ENCODE results near the gene TMEM204.

Gene TMEM204

DNA sequence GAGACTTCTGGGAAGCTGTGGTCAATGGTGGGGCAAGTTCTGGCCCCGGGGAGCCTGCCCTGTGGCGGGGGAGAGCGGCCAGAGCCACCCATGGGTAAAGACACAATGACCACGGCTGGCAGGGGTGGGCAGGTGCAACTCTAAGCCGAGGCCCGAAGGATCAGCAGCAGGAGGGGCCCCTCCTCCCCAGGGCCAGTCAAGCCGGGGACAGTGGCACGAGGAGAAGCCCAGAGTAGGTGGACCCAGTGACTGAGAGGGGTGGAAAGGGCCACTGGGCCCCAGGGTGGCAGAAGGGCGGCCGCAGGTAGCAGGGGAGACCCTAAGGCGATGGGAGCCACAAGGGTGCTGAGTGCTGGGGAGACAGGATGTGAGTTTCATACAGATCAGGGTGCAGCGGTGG lies 17.7 kb downstream of the TMEM204 start:
- no peak overlapping the region for H3K4me3 Mint-ChIP-seq
- H3K4me1 Mint-ChIP-seq = peaks cover 68% of the 10 kb centered on the region
- no peaks in the 10 kb centered on the region for H3K27me3 Mint-ChIP-seq

DNA sequence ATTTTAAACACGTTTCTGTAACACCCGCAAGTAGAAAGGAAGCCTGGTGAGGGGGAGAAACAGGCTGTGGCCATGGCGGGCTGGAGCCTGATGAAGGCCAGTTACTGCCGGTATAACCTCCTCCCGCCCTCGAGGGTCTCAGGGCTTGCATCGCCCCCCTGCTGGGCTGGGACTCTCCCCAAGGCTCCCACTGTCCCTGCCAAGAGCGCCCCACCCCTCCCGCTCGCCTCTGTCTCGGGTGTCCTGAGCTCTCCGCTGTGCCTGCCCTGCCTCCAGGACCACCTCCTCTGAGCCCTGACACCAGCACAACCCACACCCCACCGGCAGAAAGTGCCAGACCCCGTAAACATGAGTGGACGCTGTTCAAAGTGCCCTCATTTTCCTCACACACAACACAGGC lies 18.7 kb downstream of the TMEM204 start:
- Mint-ChIP-seq H3K27me3 (no peaks in the 10 kb centered on the region), H3K27ac (peak overlapping the region in 1 of 2 donors; percentile 13), H3K4me1 (peaks cover 58% of the 10 kb centered on the region), H3K9me3 (no peaks in the 10 kb centered on the region), H3K4me3 (no peak overlapping the region)
- ATAC-seq = no peak
- DNase-seq = no peak

More for the DNA sequence above, 17.7 kb downstream of the TMEM204 start:
- H3K27ac Mint-ChIP-seq = peak overlapping the region in 1 of 2 donors; percentile 54
- DNase-seq (no peak), ATAC-seq (no peak)
- H3K9me3 Mint-ChIP-seq = no peaks in the 10 kb centered on the region

DNA sequence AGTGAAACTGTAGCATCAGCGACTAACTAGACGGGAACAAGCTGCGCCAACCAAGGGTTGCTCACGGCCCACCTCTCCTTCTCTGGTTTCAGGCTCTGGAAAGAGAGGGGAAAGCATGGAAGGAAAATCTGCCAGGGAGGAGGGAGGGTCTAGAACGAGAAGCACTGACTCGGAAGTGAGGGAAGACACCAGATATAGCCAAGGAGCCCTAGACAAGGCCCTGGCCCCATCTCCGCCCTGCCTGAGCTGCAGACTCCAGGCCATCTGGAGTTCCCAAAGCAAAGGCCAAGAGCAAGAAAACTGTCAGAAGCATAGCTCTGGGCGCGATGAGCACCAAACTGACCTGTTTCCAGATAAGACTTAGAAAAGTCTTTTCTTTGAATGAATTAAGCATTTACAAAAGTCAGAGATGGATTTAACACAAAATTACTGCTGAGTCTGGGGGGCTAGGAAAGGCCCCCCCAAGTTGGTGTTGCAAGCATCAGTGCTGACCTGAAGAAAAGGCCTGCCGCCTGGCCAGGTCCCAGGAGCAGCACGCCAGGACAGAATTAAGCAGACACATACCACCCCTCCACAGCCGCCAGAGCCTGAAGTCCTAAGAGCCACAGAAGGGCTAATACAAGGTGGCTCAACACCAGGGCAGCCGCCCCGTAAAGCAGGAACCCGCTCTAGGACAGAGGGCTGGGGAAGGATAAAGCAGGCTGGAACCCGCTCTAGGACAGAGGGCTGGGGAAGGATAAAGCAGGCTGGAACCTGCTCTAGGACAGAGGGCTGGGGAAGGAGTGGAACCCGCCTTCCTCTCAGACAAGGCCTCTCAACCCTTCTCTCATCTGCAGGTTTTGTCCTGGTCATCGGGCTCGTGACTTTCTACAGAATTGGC lies 20.7 kb downstream of the TMEM204 start:
- ATAC-seq = no peak
- Mint-ChIP-seq H3K27ac (peak overlapping the region; percentile 7 to 24), H3K27me3 (no peaks in the 10 kb centered on the region), H3K4me3 (no peak overlapping the region), H3K9me3 (no peaks in the 10 kb centered on the region), H3K4me1 (peaks cover 48% of the 10 kb centered on the region)
- no peak for DNase-seq

DNA sequence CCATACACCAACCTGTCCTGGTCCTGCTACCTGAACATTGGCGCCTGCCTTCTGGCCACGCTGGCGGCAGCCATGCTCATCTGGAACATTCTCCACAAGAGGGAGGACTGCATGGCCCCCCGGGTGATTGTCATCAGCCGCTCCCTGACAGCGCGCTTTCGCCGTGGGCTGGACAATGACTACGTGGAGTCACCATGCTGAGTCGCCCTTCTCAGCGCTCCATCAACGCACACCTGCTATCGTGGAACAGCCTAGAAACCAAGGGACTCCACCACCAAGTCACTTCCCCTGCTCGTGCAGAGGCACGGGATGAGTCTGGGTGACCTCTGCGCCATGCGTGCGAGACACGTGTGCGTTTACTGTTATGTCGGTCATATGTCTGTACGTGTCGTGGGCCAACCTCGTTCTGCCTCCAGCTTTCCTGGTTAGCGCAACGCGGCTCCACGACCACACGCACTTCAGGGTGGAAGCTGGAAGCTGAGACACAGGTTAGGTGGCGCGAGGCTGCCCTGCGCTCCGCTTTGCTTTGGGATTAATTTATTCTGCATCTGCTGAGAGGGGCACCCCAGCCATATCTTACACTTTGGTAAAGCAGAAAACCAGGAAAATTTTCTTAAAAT lies 21.5 kb downstream of the TMEM204 start:
- H3K4me1 Mint-ChIP-seq = peaks cover 51% of the 10 kb centered on the region

DNA sequence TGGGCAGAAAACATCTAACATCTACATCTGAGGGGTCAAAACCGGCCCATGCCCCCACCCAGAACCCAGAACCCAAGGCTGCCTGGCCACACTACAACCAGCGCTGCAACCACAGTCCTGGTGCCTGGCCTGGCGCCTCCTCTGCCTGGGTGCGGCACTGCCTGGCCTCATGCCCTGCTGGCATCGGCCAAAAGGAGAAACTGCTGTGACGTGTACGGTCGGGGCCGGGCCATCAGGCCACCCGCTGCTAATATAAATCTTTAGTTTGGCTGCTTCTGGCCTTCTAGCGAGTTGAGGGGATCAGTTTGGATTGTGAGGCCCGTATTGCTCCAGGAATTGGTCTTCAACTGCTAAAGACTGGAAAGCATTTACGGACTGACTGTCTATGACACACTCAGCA lies 22.8 kb downstream of the TMEM204 start:
- Mint-ChIP-seq H3K9me3 (no peaks in the 10 kb centered on the region), H3K27me3 (no peaks in the 10 kb centered on the region), H3K4me3 (no peak overlapping the region), H3K4me1 (peaks cover 51% of the 10 kb centered on the region), H3K27ac (no peak overlapping the region)
- ATAC-seq = no peak
- no peak for DNase-seq

More for the DNA sequence above, 21.5 kb downstream of the TMEM204 start:
- Mint-ChIP-seq H3K27me3 (no peaks in the 10 kb centered on the region), H3K27ac (no peak overlapping the region), H3K9me3 (no peaks in the 10 kb centered on the region), H3K4me3 (no peak overlapping the region)
- no peak for ATAC-seq
- DNase-seq = no peak

DNA sequence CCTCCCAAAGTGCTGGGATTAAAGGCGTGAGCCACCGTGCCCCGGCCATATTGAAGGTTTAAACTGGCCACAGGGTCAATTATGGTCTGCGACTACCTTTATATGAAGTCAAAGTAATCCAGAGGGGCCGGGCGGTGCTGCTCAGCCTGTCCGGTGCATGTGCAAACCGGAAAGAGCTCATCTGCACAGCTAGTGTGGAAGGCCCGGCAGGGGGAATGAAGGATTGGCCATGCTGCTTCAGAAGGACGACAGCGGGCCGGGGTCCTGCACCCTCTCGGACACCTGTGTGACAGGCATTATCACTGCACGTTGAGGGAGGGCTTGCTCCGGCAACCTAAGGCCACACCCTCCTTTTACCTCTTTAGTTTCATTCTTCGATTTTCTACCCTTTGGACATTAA lies 23.6 kb downstream of the TMEM204 start:
- no peak overlapping the region for H3K27ac Mint-ChIP-seq

GRCh38 chr16:1557576-1557975 lies 24.1 kb downstream of the TMEM204 start:
- peaks cover 48% of the 10 kb centered on the region for H3K4me1 Mint-ChIP-seq

More for the DNA sequence above, 23.6 kb downstream of the TMEM204 start:
- no peak overlapping the region for H3K4me3 Mint-ChIP-seq
- H3K4me1 Mint-ChIP-seq = peaks cover 53% of the 10 kb centered on the region
- DNase-seq (no peak), ATAC-seq (no peak)
- H3K9me3 Mint-ChIP-seq = no peaks in the 10 kb centered on the region
- H3K27me3 Mint-ChIP-seq = no peaks in the 10 kb centered on the region

GRCh38 chr16:1559446-1559975 lies 26.0 kb downstream of the TMEM204 start:
- ATAC-seq (peak; percentile 89), DNase-seq (no peak)
- Mint-ChIP-seq H3K27ac (peak overlapping the region; percentile 13 to 36), H3K4me1 (peaks cover 34% of the 10 kb centered on the region), H3K4me3 (peak overlapping the region in 1 of 2 donors; percentile 9), H3K27me3 (no peaks in the 10 kb centered on the region), H3K9me3 (no peaks in the 10 kb centered on the region)

More at GRCh38 chr16:1557576-1557975, 24.1 kb downstream of the TMEM204 start:
- Mint-ChIP-seq H3K27me3 (no peaks in the 10 kb centered on the region), H3K4me3 (no peak overlapping the region), H3K9me3 (no peaks in the 10 kb centered on the region), H3K27ac (no peak overlapping the region)
- ATAC-seq = no peak
- no peak for DNase-seq

DNA sequence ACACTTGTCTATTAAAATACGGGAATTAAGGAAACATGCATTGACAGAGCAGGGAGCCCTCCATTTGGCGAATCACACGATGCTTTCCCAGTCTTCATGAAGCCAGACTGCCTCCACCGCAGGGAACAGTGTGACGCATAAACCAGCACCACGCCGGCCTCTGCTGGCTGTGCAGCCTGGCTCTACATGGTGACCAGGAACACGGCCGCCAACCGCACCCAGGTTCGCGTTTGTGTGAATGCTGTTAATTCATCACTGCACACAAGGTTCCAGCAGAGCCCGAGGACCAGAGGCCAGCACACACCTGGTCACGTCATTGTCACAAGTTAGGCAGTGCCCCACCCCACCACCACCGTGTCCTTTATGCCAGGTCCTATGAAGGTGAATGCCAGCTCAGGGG lies 26.7 kb downstream of the TMEM204 start:
- Mint-ChIP-seq H3K27ac (no peak overlapping the region), H3K27me3 (no peaks in the 10 kb centered on the region)

DNA sequence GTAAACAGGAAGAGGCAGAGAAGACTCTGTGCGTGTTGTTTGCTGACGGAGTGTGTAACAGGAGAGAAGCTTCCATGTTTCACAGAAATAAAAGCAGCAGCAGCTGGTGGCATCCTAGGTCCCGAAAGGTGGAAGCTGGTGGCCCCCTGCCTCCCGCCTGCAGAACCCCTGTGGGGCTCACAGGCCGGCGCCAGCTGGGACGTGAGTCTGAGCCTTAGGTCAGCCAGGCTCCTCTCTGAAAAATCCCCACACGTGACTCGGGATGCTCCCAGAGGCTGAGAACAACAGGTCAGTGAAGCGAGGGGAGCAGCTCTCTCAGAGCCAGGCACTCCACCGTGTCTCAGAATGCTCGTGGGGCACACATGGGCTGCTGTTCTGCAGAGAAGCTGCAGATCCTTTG lies 27.4 kb downstream of the TMEM204 start:
- H3K4me3 Mint-ChIP-seq = no peak overlapping the region
- DNase-seq = no peak
- no peaks in the 10 kb centered on the region for H3K9me3 Mint-ChIP-seq
- peaks cover 34% of the 10 kb centered on the region for H3K4me1 Mint-ChIP-seq
- no peak for ATAC-seq
- no peak overlapping the region for H3K27ac Mint-ChIP-seq
- H3K27me3 Mint-ChIP-seq = no peaks in the 10 kb centered on the region

More for the DNA sequence above, 26.7 kb downstream of the TMEM204 start:
- DNase-seq (no peak), ATAC-seq (no peak)
- H3K4me1 Mint-ChIP-seq = peaks cover 34% of the 10 kb centered on the region
- H3K9me3 Mint-ChIP-seq = no peaks in the 10 kb centered on the region
- no peak overlapping the region for H3K4me3 Mint-ChIP-seq

DNA sequence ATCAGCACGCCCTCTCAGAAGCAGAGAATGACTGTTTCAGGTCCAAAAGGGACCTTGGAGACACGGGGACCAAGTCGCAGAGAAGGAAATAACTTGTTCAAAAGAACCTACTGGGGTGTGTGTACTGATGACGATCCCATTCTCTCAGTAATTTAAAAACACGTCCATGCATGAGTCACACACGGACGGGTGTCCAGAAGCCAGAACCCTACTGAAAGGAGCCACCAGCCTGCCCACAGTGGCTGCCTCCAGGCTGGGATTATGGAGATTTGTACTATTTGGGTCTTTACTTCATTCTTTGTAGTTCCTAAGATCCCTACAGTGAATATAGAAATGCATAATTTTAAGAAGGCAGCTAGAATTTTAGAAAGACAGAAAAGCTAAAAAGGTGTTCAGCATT lies 27.8 kb downstream of the TMEM204 start:
- no peaks in the 10 kb centered on the region for H3K9me3 Mint-ChIP-seq
- DNase-seq (no peak), ATAC-seq (no peak)
- H3K27ac Mint-ChIP-seq = no peak overlapping the region
- H3K4me1 Mint-ChIP-seq = peaks cover 34% of the 10 kb centered on the region
- no peaks in the 10 kb centered on the region for H3K27me3 Mint-ChIP-seq
- H3K4me3 Mint-ChIP-seq = no peak overlapping the region

DNA sequence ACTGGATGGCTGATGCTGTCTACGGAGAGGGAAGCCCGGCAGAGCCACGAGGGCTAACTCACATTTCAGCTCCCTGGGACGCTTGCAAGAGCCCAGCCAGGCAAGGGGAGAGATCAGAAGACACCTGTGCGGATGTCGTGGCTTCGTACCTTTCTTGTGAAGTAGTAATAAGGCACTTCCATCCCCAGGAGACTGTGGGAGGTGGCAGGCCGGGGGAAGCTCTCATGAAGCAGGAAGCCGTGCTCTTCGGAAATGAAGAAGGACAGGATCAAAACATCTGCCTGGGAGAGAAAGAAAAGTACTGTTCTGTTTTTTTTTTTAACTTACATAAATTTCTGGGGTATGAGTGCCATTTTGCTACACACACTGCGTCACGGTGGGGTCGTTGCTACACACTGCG lies 28.4 kb downstream of the TMEM204 start:
- no peak overlapping the region for H3K27ac Mint-ChIP-seq
- H3K4me3 Mint-ChIP-seq = no peak overlapping the region
- no peak for DNase-seq
- no peak for ATAC-seq
- H3K4me1 Mint-ChIP-seq = peaks cover 34% of the 10 kb centered on the region
- H3K9me3 Mint-ChIP-seq = no peaks in the 10 kb centered on the region
- no peaks in the 10 kb centered on the region for H3K27me3 Mint-ChIP-seq

GRCh38 chr16:1563786-1564185 lies 30.3 kb downstream of the TMEM204 start:
- Mint-ChIP-seq H3K27ac (no peak overlapping the region), H3K27me3 (no peaks in the 10 kb centered on the region), H3K9me3 (no peaks in the 10 kb centered on the region), H3K4me3 (no peak overlapping the region), H3K4me1 (peaks cover 32% of the 10 kb centered on the region)
- DNase-seq (no peak), ATAC-seq (no peak)

GRCh38 chr16:1564325-1564724 lies 30.9 kb downstream of the TMEM204 start:
- DNase-seq = no peak
- no peaks in the 10 kb centered on the region for H3K27me3 Mint-ChIP-seq
- peaks cover 27% of the 10 kb centered on the region for H3K4me1 Mint-ChIP-seq
- H3K27ac Mint-ChIP-seq = peak overlapping the region in 1 of 2 donors; percentile 57
- H3K9me3 Mint-ChIP-seq = no peaks in the 10 kb centered on the region
- ATAC-seq = no peak
- no peak overlapping the region for H3K4me3 Mint-ChIP-seq

- DNase-seq (no peak), ATAC-seq (no peak)
- Mint-ChIP-seq H3K9me3 (no peaks in the 10 kb centered on the region), H3K27me3 (no peaks in the 10 kb centered on the region), H3K4me1 (peaks cover 17% of the 10 kb centered on the region), H3K27ac (no peak overlapping the region), H3K4me3 (no peak overlapping the region)
These were observed 31.8 kb downstream of the TMEM204 start for GRCh38 chr16:1565083-1565805.

Data from stimulated activated naive CD8-positive, alpha-beta T cell treated with anti-CD3 and anti-CD28 coated beads, Interleukin-15, amount 100 ng/mL, for 72 hours (primary cell).